Transverse colon (tissue), 4 donors: Measurements from ENCODE around the gene FBXO34. TPM values are rescaled to one million over a fixed set of nuclear protein-coding genes. Genes with fewer than 3 reads are reported as not detected.

Source experiments
- DNase-seq: peaks from one replicate; pipeline ENCODE4 v3.0.0-alpha.2; 2019
- H3K27ac ChIP-seq, 4 donors: fragments of 200-600 bp; sonication (generic); 2 replicates each; pipeline ENCODE4 v1.5.1; 2016 to 2018; ENCODE audit warnings: inconsistent platforms in 4 of 4
- H3K27me3 ChIP-seq: fragments of 200-600 bp; sonication (generic); 2 replicates; pipeline ENCODE4 v1.5.1; 2017; ENCODE audit warnings: inconsistent platforms
- H3K36me3 ChIP-seq, 4 donors: fragments of 200-600 bp; sonication (generic); 2 replicates each; pipeline ENCODE4 v1.5.1; 2017 to 2019; ENCODE audit warnings: inconsistent platforms in 4 of 4
- H3K4me1 ChIP-seq, 4 donors: fragments of 200-600 bp; sonication (generic); 2 replicates each; pipeline ENCODE4 v1.5.1; 2017 to 2020; ENCODE audit warnings: inconsistent platforms in 4 of 4
- H3K4me3 ChIP-seq, 4 donors: fragments of 200-600 bp; sonication (generic); 1 replicate in 1 of 4; 2 replicates in 3 of 4; pipeline versions ENCODE4 v1.5.1 to v1.6.1; 2017 to 2019; ENCODE audit warnings: inconsistent platforms in 4 of 4
- H3K9me3 ChIP-seq, 2 donors: fragments of 200-600 bp; sonication (generic); 2 replicates each; pipeline ENCODE4 v1.5.1; 2017 to 2019; ENCODE audit warnings: inconsistent platforms in 2 of 2
- CTCF ChIP-seq, 5 experiments: fragments of 200-600 bp in 3 of 5; fragments of 450-650 bp in 2 of 5; sonication (generic) in 3 of 5; IDR thresholded peaks; 1 replicate in 2 of 5; 2 replicates in 3 of 5; pipeline ENCODE4 v1.5.1; 2016 to 2017; ENCODE audit warnings: antibody characterized with exemption in 5 of 5, inconsistent platforms in 3 of 5, mild to moderate bottlenecking in 2 of 5, moderate library complexity in 1 of 5
- EP300 ChIP-seq: sonication (generic); formaldehyde crosslinking; IDR thresholded peaks from one replicate; pipeline ENCODE4 v1.6.1; 2017; ENCODE audit warnings: antibody characterized with exemption, low read depth
- POLR2A ChIP-seq: fragments of 450-650 bp; IDR thresholded peaks from one replicate; pipeline ENCODE4 v1.6.1; 2016; ENCODE audit warnings: antibody characterized with exemption, mild to moderate bottlenecking, moderate library complexity
- POLR2AphosphoS5 ChIP-seq, 3 donors: sonication (generic); formaldehyde crosslinking; IDR thresholded peaks; one replicate each; pipeline ENCODE4 v1.6.1; 2016; ENCODE audit warnings: antibody characterized with exemption in 3 of 3
- WGBS, 2 donors: methylation state at CpG; one replicate each; pipeline ENCODE4 v1.1.5; 2018; ENCODE audit warnings: low coverage in 1 of 2; 5-methylcytosine and 5-hydroxymethylcytosine counted together
- in situ Hi-C, 4 donors: fragments of 200-750 bp; cut with MboI; loops; one replicate each; pipeline versions ENCODE4 v1.15.0 to v1.15.1; 2017; ENCODE audit warnings: low sequenced_read_pairs in 3 of 4, low pct_ligation_motif_present in 1 of 4, low pct_unique_long_range_greater_than_20kb in 1 of 4
- intact Hi-C: fragments of 100-400 bp; cut with DNase I; formaldehyde crosslinking; loops from one replicate; pipeline ENCODE4 v1.15.1; 2023; ENCODE audit warnings: low total_unique reads
- total RNA-seq, 4 donors: library from RNA; depleted of rRNA; stranded (reverse); fragments of >200 nt; gene quantifications; one replicate each; pipeline ENCODE4 v1.1.0, GENCODE V29; 2016

The FBXO34 gene
- total RNA-seq, 4 donors from 2014 or later = 34.2 to 129 (median 99.4) TPM

- no peak for TF ChIP-seq CTCF (IDR thresholded peaks at IDR 0.05)
- no peak for TF ChIP-seq POLR2AphosphoS5 (IDR thresholded peaks at IDR 0.05)
- Histone ChIP-seq H3K27ac (no peak overlapping the region), H3K9me3 (no peaks in the 10 kb centered on the region), H3K27me3 (no peaks in the 10 kb centered on the region), H3K4me3 (no peak overlapping the region), H3K4me1 (no peaks in the 10 kb centered on the region), H3K36me3 (no peaks in the 10 kb centered on the region)
- in situ Hi-C loops = no loop called here
- no peak for DNase-seq
- intact Hi-C loops = no loop called here
- WGBS, 2 donors = 38 to 44% methylated on average over 3 of the region's 3 CpGs
These were observed 37.6 kb upstream of the FBXO34 start for GRCh38 chr14:55233591-55233990.

GRCh38 chr14:55238019-55238680, 33.1 kb upstream of the FBXO34 start:
- intact Hi-C loops = no loop called here
- in situ Hi-C loops = no loop called here
- no peaks in the 10 kb centered on the region for H3K36me3 ChIP-seq
- DNase-seq = no peak
- no peaks in the 10 kb centered on the region for H3K4me1 ChIP-seq
- H3K27me3 ChIP-seq = peaks cover 30% of the 10 kb centered on the region
- no peak overlapping the region for H3K4me3 ChIP-seq
- no peak for TF ChIP-seq POLR2A
- no peak for TF ChIP-seq POLR2AphosphoS5 (IDR thresholded peaks at IDR 0.05)
- TF ChIP-seq EP300 = no peak
- TF ChIP-seq CTCF (IDR thresholded peaks at IDR 0.05) = no peak
- no peaks in the 10 kb centered on the region for H3K9me3 ChIP-seq
- no peak overlapping the region for H3K27ac ChIP-seq
- WGBS, 2 donors = 73 to 83% methylated on average over 9 to 12 of the region's 12 CpGs

- no peaks in the 10 kb centered on the region for H3K36me3 ChIP-seq
- WGBS, 2 donors = 68 to 100% methylated on average over 1 of the region's 1 CpG
- H3K4me3 ChIP-seq = no peak overlapping the region
- intact Hi-C loops (no loop called here), in situ Hi-C loops (no loop called here)
- H3K9me3 ChIP-seq = no peaks in the 10 kb centered on the region
- no peak overlapping the region for H3K27ac ChIP-seq
- no peak for TF ChIP-seq POLR2A
- no peak for TF ChIP-seq EP300
- no peak for TF ChIP-seq POLR2AphosphoS5 (IDR thresholded peaks at IDR 0.05)
- TF ChIP-seq CTCF (IDR thresholded peaks at IDR 0.05) = no peak
- H3K27me3 ChIP-seq = peaks cover 30% of the 10 kb centered on the region
- no peak for DNase-seq
- no peaks in the 10 kb centered on the region for H3K4me1 ChIP-seq
These were observed 31.9 kb upstream of the FBXO34 start for GRCh38 chr14:55239320-55239719.

GRCh38 chr14:55240526-55241178, 30.6 kb upstream of the FBXO34 start:
- 57 to 64% methylated on average over 3 to 33 of the region's 33 CpGs for WGBS, 2 donors
- TF ChIP-seq CTCF (IDR thresholded peaks at IDR 0.05) (no peak), EP300 (no peak), POLR2A (no peak), POLR2AphosphoS5 (IDR thresholded peaks at IDR 0.05) (no peak)
- Histone ChIP-seq H3K9me3 (no peaks in the 10 kb centered on the region), H3K36me3 (no peaks in the 10 kb centered on the region), H3K4me3 (no peak overlapping the region), H3K4me1 (no peaks in the 10 kb centered on the region), H3K27me3 (peaks cover 30% of the 10 kb centered on the region), H3K27ac (no peak overlapping the region)
- intact Hi-C loops (no loop called here), in situ Hi-C loops (no loop called here)
- no peak for DNase-seq
